Activated CD8-positive, alpha-beta memory T cell treated with anti-CD3 and anti-CD28 coated beads, Interleukin-2, amount 50 U/mL, for 1 hour (primary cell): ENCODE measurements around the gene TMF1.

Source experiments
- DNase-seq: peaks from one replicate; pipeline ENCODE4 v3.0.0-alpha.2; 2020; ENCODE audit errors: extremely low read depth

The TMF1 gene, protein sequence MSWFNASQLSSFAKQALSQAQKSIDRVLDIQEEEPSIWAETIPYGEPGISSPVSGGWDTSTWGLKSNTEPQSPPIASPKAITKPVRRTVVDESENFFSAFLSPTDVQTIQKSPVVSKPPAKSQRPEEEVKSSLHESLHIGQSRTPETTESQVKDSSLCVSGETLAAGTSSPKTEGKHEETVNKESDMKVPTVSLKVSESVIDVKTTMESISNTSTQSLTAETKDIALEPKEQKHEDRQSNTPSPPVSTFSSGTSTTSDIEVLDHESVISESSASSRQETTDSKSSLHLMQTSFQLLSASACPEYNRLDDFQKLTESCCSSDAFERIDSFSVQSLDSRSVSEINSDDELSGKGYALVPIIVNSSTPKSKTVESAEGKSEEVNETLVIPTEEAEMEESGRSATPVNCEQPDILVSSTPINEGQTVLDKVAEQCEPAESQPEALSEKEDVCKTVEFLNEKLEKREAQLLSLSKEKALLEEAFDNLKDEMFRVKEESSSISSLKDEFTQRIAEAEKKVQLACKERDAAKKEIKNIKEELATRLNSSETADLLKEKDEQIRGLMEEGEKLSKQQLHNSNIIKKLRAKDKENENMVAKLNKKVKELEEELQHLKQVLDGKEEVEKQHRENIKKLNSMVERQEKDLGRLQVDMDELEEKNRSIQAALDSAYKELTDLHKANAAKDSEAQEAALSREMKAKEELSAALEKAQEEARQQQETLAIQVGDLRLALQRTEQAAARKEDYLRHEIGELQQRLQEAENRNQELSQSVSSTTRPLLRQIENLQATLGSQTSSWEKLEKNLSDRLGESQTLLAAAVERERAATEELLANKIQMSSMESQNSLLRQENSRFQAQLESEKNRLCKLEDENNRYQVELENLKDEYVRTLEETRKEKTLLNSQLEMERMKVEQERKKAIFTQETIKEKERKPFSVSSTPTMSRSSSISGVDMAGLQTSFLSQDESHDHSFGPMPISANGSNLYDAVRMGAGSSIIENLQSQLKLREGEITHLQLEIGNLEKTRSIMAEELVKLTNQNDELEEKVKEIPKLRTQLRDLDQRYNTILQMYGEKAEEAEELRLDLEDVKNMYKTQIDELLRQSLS

DNA sequence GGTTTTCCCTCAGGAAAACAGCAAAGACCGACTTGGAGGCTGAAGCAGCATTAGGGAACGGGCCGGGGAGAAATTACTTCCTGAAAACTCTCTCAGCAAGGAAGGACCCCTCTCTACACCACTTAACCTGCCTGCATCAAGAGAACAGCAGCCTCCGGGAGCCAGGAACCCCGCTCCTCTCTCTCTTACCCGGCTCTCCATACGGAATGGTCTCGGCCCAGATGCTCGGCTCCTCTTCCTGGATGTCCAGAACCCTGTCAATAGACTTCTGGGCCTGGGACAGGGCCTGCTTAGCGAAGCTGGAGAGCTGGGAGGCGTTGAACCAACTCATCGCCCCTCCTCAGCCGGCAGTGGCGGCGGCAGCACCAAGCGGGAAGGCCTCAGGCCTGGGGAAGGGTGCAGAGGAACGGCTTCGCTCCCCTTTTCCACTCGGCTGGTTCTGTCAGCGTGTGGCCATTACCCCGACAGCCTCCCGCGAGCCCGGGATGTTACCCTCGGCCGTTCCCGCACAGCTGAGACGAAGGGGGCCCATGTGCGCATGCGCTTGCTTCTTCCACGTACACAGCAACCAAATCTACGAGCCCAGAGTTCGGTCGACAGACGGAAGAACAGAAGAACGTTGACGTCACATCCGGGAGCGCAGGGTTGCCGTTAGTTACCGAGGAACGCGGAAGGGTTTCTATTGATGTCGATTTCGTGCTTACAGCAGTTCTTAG lies at the start of gene TMF1:
Gene TMF1 (minus strand): TSS at position 578 of the 716 bp plus-strand sequence. CDS start 247 bp downstream, at position 331.
- DNase-seq: peak; percentile 99

DNA sequence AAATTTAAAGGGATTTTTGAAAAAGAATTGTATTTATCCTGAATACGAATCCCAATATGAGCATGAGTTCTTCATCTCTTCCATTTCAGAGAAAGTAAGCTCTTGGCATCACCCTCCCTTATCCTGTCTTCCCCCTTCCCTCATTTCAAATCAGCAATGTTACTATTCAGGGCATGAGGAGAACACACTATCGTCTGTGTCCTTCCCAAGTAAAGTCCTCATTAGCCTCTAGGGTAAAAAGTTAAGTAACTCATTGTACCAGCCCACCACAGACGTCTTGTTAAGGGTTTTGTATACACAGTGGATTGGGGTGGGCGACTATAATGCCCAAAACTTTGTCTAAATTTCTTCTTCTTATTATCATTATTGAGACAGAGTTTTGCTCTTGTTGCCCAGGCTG lies 47.4 kb upstream of the TMF1 start:
- no peak for DNase-seq

DNA sequence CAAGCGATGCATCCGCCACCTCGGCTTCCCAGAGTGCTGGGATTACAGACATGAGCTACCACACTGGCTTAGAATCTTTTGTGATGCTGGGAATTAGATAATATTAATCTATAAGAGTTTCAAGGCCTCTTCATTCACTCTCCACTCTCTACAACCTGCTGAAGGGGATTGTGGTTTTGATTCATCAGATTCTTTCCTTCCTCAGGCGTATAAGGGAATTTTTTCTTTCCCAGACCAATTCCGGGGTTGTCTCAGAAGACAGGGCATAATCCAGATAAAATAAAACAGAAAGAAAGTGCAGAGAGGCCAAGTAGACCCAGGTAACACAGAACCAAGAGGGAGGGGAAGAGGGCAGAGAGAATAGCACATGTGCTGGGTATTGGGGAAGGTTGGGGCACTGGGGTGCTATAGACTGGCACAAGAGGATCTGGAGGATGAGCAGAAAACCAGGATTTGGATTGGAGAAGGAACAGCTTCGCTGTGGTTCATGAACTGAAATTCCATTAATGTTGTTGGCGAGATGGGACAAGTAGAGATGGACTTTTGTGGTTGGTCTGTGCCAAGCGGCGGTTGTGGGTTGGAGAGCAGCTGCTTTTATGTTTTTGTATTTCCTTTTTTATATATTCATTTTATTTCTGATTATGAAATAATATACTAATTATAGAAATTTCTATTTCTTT lies 45.4 kb upstream of the TMF1 start:
- DNase-seq: no peak

DNA sequence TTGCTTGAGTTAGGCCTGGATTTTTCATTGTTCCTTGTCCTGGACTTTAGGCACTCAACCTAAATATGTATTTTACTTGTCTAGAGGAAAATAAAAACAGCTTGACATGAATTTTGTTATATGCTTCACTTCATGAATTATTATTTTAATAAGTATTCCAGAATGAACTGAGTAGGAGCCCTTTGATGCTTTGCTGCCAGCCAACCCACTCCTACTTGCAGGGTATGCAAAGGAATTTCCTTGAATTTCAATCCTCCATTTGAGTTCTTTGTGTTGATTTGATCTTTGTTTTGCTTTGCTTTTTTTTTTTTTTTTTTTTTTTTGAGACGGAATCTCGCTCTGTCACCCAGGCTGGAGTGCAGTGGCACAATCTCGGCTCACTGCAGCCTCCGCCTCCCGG lies 44.2 kb upstream of the TMF1 start:
- no peak for DNase-seq

DNA sequence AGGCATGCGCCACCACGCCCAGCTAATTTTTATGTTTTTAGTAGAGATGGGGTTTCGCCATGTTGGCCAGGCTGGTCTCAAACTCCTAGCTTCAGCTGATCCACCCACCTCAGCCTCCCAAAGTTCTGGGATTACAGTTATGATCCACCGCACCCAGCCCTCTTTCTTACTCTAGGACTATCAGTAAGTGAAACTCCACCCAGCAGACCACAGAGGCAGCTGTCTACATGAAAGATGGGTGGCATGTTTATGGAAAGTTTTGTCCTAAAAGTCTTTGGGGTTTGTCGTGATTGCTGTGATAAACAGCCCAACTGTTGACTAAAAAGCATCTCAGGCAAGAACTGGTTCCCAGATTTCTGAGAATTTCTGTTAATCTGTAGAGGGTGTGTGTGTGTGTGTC lies 43.5 kb upstream of the TMF1 start:
- DNase-seq: no peak

DNA sequence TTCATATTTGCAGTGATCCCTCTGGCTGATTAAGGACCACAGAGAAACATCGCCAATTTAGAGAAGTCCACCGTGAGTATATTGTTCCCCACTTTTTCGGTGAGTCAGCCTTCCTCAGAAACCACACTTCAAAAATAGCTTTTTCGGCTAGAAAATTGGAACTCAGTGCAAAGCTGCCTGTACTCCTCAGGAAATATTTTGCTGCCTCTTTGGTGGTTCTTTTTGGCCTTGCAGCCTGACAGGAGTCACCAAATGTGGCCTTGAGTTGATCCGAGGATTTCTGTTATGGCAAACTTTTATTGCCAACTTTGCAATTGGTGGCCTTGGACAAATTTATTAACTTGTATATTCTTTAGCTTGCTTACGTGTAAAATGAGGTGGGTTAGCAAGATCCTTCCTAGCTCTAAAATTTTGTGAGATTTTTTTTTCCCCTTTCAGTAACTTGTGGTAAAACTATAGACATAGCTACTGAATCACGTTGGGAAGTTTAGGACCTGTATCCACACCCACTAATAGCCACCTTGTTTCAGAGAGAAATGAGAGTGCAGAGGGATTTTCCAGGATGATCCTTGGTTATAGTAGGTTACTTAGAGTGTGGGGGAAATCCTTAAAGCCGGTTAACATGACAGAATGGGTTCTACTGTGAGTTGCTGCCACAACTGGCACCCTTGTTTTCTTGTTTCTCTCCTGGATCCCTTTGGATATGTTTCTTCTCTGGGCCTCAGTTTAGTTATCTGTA lies 42.5 kb upstream of the TMF1 start:
- no peak for DNase-seq

DNA sequence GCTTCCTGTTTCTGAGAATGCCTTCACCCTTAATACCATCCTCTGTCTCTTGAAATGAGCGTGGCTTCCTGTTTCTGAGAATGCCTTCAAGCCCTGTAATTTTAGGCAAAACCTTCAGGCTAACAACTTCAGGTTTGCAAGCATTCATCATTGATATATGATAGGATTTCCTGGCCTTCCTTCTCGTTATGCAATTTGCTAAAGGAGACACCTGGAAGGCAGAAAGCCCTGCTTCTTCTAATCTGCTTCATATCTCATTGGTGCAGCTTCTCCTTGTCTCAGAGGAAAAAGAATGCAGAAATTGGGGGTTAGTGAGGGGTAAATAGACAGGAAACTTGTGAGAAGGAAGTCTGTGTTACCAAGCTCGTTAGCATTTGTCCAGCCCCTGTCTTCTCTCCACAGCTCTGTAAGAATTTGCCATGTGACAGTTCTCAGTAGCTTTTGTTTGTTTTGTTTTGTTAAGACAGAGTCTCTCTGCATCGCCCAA lies 39.9 kb upstream of the TMF1 start:
- DNase-seq: no peak

DNA sequence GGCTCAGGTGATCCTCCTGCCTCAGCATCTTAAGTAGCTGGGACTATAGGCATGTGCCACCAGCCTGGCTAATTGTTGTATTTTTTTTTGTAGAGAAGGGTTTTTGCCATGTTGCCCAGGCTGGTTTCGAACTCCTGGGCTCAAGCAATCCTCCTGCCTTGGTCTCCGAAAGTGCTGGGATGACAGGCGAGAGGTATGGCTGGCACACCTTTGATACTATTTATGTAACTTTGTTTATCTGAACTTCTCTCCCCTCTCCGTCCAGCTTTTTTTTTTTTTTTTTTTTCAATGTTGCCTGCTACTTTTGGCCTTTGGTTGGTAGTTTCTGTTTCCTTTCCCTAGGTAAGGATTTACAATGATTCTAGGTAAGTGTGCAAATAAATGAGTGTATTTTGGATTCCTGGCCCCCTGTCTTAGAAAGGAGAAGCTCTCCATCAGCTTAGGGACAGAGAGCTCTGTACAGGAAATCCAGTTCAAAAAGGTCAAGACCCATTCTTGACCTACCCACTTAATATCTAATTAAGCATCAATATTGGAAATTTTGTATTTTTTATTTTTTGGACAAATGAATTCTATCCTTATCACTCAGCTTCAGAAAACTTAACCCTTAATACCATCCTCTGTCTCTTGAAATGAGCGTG lies 39.4 kb upstream of the TMF1 start:
- DNase-seq: no peak

DNA sequence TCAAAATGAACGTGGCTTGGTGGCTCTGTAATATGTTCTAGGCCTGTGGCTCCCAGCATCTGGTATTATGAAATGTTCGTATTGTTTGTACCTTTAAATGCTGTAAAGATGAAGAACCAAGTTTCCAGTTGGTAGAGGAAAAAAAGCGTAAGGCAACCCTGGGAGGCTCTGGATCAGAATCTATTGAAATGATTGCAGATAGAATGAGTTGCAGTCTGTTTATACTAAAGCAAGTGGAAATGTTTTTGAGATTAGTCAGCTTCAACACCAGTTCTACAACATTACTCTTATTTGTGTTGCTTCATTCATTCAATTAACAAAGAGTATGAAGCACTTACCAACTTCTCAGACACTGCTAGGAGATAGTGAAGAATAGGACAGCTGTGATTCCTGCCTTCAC lies 37.9 kb upstream of the TMF1 start:
- DNase-seq: no peak

DNA sequence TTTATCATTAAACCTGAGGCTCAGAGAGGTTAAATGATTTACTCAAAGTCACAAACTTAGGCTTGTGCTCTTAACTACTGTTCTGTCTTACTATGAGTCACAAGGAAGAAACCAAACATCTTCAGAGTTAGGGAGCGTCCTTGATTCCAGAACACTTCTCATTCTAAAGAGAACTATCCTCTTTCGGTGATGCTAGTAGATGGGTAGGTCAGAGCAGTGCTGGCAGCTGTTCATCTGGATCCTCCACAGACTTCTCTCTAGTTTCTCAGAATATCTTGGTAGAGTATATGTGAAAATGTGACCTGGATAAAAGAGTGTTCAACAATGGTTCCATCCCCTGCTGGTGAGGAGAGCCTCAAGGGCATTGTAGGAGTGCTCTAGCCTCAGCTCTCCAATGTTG lies 35.9 kb upstream of the TMF1 start:
- no peak for DNase-seq

DNA sequence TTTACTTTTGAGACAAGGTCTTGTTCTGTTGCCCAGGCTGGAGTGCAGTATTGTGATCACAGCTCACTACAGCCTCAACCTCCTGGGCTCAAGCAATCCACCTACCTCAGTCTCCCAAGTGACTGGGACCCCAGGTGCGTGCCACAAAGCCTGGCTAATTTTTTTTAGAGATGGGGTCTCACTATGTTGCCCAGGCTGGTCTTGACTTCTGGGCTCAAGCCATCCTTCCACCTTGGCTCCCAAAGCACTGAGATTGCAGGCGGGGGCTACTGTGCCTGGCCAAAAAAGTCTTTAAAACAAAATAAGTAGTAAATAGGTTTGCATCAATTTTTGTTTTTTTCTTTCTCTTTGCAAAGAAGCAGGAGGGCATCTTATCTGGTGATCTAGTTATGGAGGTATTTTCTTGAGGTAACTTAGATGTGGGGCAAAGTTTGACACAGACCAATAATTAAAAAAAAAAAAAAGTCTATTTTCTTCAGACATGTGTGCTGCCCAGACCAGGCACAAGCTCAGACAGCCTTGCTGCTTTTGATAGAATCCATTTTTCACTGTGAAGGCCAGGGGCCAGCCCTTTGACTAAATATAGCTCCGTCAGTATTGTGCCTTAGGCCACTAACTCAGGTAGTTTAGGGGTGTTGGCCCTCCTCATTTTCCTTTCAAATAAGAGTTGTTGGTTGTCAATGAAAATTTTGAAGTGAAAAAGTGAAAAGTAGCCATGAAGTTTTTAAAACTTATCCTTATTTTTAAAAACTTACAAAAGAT lies 35.1 kb upstream of the TMF1 start:
- no peak for DNase-seq

DNA sequence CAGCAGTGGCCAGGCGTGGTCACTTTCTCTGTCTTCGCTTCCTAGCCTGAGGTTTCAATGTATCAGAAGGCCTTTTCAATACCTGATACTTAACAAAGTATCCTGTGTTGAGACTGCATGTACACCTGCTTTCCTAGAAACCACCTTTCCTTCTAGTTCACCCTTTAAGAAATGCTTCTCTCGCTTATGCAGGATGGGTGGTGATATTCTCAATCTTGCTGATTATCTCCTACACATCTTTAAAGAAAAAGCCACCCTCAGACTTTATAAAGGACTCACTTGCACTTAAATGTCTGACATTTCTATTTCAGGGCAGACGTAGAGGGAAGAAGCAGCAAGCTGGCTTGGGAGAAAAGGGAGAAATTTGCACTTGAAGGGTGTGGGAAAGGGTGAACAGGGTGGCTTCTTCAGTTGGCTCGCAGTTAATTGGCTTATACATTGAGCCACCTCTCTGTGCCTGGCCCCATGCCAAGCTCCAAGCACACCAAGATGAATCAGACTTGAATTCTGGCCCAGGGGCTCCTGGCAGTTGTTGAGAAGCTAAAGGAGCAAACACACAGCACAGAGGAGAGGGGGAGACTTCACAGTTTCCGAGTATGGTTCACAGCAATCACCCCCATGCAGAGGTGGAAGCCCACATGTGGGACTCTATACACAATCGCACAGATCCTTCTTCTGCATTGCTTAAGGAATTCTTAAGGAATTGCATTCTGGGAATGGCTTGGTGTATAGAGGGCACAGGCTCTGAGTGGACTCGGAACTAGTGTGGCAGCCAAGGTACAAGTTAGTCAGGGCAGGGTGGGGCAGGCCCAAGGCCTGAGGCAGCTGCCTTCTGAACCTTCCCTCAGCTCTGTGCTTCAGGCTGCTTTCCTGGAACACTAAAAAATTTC lies 33.9 kb upstream of the TMF1 start:
- peak; percentile 53 for DNase-seq

DNA sequence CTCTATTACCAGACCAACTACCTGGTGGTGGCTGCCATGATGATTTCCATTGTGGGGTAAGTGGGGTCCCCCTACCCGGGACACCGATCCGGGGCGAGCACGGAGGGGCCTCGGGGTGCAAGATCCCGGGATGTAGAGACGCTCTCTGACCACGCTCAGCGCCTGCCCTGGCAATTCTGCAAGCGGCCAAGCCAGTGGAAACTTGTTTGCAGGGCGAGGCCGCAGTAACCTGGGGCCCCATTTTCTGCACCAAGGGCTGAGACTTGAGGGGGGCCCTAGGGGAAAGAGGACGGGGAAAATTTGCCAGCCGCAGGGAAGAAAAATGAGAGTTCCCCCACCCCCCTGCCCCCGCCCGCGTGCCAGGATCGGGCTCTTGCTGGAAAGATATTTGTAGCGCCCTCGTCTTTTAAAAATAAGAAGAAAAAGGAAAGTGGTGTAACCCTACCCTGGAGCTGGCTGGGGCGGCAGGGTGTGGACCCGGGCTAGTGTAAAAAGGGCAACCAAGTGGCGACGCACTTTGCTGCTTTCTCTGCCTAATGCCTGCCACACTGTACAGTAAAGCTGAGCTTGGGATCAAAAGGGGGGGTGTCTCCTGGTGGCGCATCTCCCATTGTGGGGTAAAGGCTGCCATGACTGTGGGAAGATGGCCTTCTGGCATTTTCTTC lies 33.2 kb upstream of the TMF1 start:
- no peak for DNase-seq

DNA sequence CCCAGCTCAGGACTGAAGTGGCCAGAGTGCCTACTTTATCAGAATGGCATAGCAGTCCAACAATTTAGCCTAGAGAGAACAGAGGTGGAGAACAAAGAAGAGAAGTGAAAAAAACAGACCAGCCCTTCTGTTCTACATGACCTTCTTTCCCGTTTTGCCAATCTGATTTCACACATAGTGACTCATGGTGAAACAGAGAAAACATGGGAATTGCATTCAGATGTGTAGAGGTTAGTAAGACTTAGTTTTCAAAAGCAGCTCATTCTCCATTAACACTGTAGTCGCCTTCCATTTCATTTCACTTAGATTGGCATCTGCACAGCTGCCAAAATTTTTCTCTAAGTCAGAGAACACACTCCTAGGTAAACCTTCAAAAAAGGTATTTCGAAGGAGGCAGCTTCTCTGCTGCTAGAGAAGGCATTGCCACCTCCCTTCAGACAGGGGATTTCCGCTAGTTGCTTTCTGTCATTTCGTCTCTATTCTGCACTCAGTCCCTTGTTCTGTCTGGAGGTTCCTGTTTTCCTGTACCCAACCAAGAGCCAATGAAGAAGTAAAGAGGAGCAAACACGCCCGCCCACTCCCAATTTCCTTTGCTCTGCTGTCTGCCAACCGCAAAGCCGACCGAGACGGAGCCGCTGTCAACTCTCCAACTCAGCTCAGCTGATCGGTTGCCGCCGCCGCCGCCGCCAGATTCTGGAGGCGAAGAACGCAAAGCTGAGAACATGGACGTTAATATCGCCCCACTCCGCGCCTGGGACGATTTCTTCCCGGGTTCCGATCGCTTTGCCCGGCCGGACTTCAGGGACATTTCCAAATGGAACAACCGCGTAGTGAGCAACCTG lies 32.4 kb upstream of the TMF1 start, which contains the start of gene ARL6IP5:
Gene ARL6IP5 (plus strand): TSS at position 612 of the 842 bp plus-strand sequence. CDS start 111 bp downstream, at position 723.
- DNase-seq: peak; percentile 72

DNA sequence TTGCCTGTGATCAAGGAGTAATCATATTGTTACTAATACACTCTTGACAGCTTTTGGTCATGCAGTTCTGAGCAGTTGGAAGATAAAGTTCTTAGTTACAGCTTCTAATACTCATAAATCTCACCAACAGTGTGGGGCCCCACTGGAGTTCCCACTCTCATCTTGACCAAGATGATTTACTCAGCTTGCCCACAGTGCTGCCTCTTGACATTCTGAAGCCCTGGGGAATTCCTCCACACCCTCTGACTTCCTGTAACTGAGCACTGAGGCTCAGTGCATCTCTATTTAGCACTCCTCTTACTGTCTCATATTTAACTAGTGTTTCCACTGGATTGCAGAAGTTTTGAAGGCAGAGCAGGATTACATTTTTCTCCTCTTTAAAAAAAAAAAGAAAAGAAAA lies 30.7 kb upstream of the TMF1 start:
- DNase-seq: peak; percentile 41

DNA sequence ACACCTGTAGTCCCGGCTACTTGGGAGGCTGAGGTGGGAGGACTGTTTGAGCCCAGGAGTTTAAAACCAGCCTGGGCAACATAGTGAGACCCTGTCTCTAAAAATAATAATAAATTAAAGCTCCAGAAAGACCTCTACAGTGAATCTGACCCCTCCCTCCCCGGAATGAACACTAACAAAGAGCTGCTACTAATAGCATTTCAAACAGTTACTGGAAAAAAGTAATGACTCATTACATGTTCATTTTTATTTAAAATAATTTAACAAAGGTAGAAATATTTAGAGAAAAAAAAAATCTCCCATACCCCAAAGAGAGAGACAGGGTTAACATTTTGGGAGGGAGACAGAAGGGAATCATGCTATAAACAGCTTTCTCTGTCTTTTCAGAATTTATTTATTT lies 30.2 kb upstream of the TMF1 start:
- DNase-seq: no peak
